K562 (cell line): ENCODE measurements around the gene UBE2H. TPM values are rescaled to one million over a fixed set of nuclear protein-coding genes. Genes with fewer than 3 reads are reported as not detected.

Source experiments
- EZH2 ChIP-seq: IDR thresholded peaks from 2 replicates; pipeline ENCODE4 v1.6.1; 2012; ENCODE audit warnings: low read depth, mild to moderate bottlenecking, inconsistent platforms, low read length, borderline replicate concordance
- FOXP1 ChIP-seq: sonication (generic); formaldehyde crosslinking; IDR thresholded peaks from 2 replicates; pipeline ENCODE4 v1.8.0; 2022; ENCODE audit warnings: mild to moderate bottlenecking, missing genetic modification reagents
- JUND ChIP-seq, 2 experiments: IDR thresholded peaks; 2 replicates in 1 of 2; 3 replicates in 1 of 2; pipeline ENCODE4 v1.6.1; 2011; ENCODE audit warnings: borderline replicate concordance in 2 of 2, low read depth in 2 of 2, low read length in 2 of 2, improper control_type of control experiment in 1 of 2, missing biosample characterization in 1 of 2, missing genetic modification characterization in 1 of 2, missing genetic modification reagents in 1 of 2
- MAFG ChIP-seq: fragments of 450-650 bp; conservative IDR thresholded peaks from 2 replicates; pipeline ENCODE4 v1.6.1; 2016; ENCODE audit warnings: missing genetic modification characterization, missing compliant biosample characterization
- U2AF2 ChIP-seq: fragments of 200-400 bp; formaldehyde crosslinking; optimal IDR thresholded peaks from 2 replicates; pipeline ENCODE3; 2017; ENCODE audit warnings: low read depth, mild to moderate bottlenecking, low read length
- ZNF282 ChIP-seq: sonication (generic); formaldehyde crosslinking; IDR thresholded peaks from 2 replicates; pipeline ENCODE4 v1.8.1; 2023; ENCODE audit warnings: missing genetic modification reagents
- ZNF76 ChIP-seq: fragments of 250-450 bp; sonication (Bioruptor Pico); IDR thresholded peaks from 2 replicates; pipeline ENCODE4 v1.4.0; 2020; ENCODE audit warnings: mild to moderate bottlenecking, moderate library complexity, borderline replicate concordance
- polyA plus RNA-seq, 8 experiments: library from polyadenylated mRNA; depleted of rRNA in 4 of 8; stranded (reverse) in 5 of 8; unstranded in 3 of 8; fragments of >200 nt; fragmentation: Nextera tagmentation in 2 of 8; fragmentation: Illumina TruSeq in 1 of 8; extraction: Ambion mirVana in 2 of 8; extraction: Trizol in 1 of 8; gene quantifications; 2 replicates each; pipeline versions ENCODE4 v1.2.1 to v1.2.3, GENCODE V29; 2011 to 2014; ENCODE audit warnings: inconsistent platforms in 1 of 8, missing spikeins in 1 of 8
- total RNA-seq, 7 experiments: library from RNA; depleted of rRNA in 6 of 7; stranded (reverse); fragments of >200 nt in 6 of 7; fragmentation: Illumina TruSeq in 2 of 7; extraction: Trizol in 2 of 7; gene quantifications; 2 replicates each; pipeline versions ENCODE4 v1.2.1 to v1.2.3, GENCODE V29; 2011 to 2021; ENCODE audit warnings: low replicate concordance in 1 of 7
- TF ChIP-seq, protein P1 (sequence below), 2 experiments: fragments of 450-650 bp in 1 of 2; IDR thresholded peaks; 2 replicates each; pipeline ENCODE4 v1.6.1; 2011 to 2017; ENCODE audit warnings: low read depth in 2 of 2, antibody characterized with exemption in 1 of 2, borderline replicate concordance in 1 of 2, low read length in 1 of 2, mild to moderate bottlenecking in 1 of 2, mixed read lengths in 1 of 2; ENCODE audit not compliant: control insufficient read depth in 1 of 2
- TF ChIP-seq, protein P2 (sequence below): fragments of 250-450 bp; sonication (Bioruptor Pico); IDR thresholded peaks from 2 replicates; pipeline ENCODE4 v1.4.0; 2020; ENCODE audit warnings: borderline replicate concordance
- TF ChIP-seq, protein P3 (sequence below): fragments of 450-650 bp; formaldehyde crosslinking; IDR thresholded peaks from 2 replicates; pipeline ENCODE4 v1.4.0; 2020; ENCODE audit warnings: mild to moderate bottlenecking, mixed read lengths
- TF ChIP-seq, protein P4 (sequence below): fragments of 250-450 bp; sonication (Bioruptor Pico); IDR thresholded peaks from 2 replicates; pipeline ENCODE4 v1.8.0; 2022; ENCODE audit warnings: moderate library complexity, mild to moderate bottlenecking, inconsistent platforms
- TF ChIP-seq, protein P5 (sequence below): fragments of 450-650 bp; conservative IDR thresholded peaks from 2 replicates; pipeline ENCODE4 v1.6.1; 2016; ENCODE audit warnings: missing genetic modification characterization, low read depth, mild to moderate bottlenecking, control low read depth, missing compliant biosample characterization

The UBE2H gene
- total and polyA plus RNA-seq, 9 of the 15 experiments (the other 6 are each of a cell fraction or from before 2014, with no cell fraction given), result 6.3 to 33.0 (median 13.3) TPM

DNA sequence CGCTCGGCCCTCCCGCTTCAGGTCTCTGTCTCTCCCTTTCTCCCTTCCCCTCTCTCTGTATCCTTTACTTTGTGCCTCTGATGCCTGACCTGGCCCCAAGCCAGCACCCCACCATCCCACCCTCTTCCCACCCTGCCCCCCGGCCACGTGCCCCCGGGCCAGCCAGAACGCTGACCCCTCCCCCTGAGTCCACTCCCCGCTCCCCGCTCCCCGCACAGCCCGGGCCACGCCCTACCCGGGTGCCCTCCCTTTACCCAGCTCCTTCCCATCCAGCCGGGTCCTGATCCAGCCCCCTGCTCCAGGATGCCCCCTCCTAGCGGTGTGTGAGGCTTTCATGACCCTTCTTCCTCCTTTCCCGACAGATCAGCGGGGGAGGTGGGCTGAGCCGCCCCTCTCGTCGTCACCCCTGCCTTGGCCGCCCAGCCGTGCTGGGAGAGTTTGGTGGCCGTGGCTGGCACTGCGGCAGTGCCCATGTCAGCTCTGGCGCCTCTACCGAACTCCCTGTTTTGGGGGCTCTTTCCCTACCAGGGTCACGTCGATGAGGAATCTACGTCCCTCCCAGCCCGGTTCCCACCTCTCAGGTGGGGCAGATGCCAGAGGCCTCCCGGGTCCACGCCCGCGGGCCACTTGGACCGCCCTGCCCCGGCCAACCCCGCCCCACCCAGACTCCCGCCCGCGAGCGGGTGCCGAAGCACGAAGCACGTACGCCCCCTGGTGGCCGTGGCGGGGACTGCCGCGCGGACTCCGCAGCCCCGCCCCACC, 127.4 kb downstream of the UBE2H start (continued):
- TF ChIP-seq, protein P1, sequence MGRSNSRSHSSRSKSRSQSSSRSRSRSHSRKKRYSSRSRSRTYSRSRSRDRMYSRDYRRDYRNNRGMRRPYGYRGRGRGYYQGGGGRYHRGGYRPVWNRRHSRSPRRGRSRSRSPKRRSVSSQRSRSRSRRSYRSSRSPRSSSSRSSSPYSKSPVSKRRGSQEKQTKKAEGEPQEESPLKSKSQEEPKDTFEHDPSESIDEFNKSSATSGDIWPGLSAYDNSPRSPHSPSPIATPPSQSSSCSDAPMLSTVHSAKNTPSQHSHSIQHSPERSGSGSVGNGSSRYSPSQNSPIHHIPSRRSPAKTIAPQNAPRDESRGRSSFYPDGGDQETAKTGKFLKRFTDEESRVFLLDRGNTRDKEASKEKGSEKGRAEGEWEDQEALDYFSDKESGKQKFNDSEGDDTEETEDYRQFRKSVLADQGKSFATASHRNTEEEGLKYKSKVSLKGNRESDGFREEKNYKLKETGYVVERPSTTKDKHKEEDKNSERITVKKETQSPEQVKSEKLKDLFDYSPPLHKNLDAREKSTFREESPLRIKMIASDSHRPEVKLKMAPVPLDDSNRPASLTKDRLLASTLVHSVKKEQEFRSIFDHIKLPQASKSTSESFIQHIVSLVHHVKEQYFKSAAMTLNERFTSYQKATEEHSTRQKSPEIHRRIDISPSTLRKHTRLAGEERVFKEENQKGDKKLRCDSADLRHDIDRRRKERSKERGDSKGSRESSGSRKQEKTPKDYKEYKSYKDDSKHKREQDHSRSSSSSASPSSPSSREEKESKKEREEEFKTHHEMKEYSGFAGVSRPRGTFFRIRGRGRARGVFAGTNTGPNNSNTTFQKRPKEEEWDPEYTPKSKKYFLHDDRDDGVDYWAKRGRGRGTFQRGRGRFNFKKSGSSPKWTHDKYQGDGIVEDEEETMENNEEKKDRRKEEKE (IDR thresholded peaks at IDR 0.05; ENCODE audit: borderline replicate concordance in 1 of 2, control insufficient read depth in 1 of 2, low read depth in 2 of 2, low read length in 1 of 2), result no peak
- TF ChIP-seq, protein P2, sequence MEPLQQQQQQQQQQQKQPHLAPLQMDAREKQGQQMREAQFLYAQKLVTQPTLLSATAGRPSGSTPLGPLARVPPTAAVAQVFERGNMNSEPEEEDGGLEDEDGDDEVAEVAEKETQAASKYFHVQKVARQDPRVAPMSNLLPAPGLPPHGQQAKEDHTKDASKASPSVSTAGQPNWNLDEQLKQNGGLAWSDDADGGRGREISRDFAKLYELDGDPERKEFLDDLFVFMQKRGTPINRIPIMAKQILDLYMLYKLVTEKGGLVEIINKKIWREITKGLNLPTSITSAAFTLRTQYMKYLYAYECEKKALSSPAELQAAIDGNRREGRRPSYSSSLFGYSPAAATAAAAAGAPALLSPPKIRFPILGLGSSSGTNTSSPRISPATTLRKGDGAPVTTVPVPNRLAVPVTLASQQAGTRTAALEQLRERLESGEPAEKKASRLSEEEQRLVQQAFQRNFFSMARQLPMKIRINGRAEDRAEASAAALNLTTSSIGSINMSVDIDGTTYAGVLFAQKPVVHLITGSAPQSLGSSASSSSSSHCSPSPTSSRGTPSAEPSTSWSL (CRISPR knock-in tag), result peak; percentile 56; the same call in 1 of the 2 replicates
- TF ChIP-seq, protein P3, sequence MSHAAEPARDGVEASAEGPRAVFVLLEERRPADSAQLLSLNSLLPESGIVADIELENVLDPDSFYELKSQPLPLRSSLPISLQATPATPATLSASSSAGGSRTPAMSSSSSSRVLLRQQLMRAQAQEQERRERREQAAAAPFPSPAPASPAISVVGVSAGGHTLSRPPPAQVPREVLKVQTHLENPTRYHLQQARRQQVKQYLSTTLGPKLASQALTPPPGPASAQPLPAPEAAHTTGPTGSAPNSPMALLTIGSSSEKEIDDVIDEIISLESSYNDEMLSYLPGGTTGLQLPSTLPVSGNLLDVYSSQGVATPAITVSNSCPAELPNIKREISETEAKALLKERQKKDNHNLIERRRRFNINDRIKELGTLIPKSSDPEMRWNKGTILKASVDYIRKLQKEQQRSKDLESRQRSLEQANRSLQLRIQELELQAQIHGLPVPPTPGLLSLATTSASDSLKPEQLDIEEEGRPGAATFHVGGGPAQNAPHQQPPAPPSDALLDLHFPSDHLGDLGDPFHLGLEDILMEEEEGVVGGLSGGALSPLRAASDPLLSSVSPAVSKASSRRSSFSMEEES (CRISPR knock-in tag), result no peak
- TF ChIP-seq, protein P4, sequence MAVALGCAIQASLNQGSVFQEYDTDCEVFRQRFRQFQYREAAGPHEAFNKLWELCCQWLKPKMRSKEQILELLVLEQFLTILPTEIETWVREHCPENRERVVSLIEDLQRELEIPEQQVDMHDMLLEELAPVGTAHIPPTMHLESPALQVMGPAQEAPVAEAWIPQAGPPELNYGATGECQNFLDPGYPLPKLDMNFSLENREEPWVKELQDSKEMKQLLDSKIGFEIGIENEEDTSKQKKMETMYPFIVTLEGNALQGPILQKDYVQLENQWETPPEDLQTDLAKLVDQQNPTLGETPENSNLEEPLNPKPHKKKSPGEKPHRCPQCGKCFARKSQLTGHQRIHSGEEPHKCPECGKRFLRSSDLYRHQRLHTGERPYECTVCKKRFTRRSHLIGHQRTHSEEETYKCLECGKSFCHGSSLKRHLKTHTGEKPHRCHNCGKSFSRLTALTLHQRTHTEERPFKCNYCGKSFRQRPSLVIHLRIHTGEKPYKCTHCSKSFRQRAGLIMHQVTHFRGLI, result no peak
- TF ChIP-seq JUND (IDR thresholded peaks at IDR 0.05; ENCODE audit: borderline replicate concordance, low read depth, low read length) (no peak; the same call in 1 of the 2 replicates), JUND (tag; IDR thresholded peaks at IDR 0.05; ENCODE audit: borderline replicate concordance, low read depth, low read length) (no peak), ZNF282 (0 out of 2 replicates have a peak, but pooled peaks have one; percentile 60), EZH2 (no peak), ZNF76 (CRISPR knock-in tag) (no peak), FOXP1 (no peak), U2AF2 (no peak), MAFG (tag) (no peak)
- TF ChIP-seq, protein P5, sequence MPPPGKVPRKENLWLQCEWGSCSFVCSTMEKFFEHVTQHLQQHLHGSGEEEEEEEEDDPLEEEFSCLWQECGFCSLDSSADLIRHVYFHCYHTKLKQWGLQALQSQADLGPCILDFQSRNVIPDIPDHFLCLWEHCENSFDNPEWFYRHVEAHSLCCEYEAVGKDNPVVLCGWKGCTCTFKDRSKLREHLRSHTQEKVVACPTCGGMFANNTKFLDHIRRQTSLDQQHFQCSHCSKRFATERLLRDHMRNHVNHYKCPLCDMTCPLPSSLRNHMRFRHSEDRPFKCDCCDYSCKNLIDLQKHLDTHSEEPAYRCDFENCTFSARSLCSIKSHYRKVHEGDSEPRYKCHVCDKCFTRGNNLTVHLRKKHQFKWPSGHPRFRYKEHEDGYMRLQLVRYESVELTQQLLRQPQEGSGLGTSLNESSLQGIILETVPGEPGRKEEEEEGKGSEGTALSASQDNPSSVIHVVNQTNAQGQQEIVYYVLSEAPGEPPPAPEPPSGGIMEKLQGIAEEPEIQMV (tag), result no peak
